ENCODE measurements around the gene RNF13.

- TF ChIP-seq CTCF (IDR thresholded peaks at IDR 0.05): no peak
- no peak for TF ChIP-seq POLR2A (IDR thresholded peaks at IDR 0.05)
These were observed 45.9 kb downstream of the RNF13 start for GRCh38 chr3:149858911-149859310.
